Transverse colon (tissue), 4 donors: Measurements from ENCODE around the gene POLR2F. TPM values are rescaled to one million over a fixed set of nuclear protein-coding genes. Genes with fewer than 3 reads are reported as not detected.
A peak's percentile ranks its signal among the peaks of the same experiment; 100 is the strongest.

Experiments
- DNase-seq: peaks from one replicate; pipeline ENCODE4 v3.0.0-alpha.2; 2019
- H3K27ac ChIP-seq, 4 donors: fragments of 200-600 bp; sonication (generic); 2 replicates each; pipeline ENCODE4 v1.5.1; 2016 to 2018; ENCODE audit warnings: inconsistent platforms in 4 of 4
- H3K27me3 ChIP-seq: fragments of 200-600 bp; sonication (generic); 2 replicates; pipeline ENCODE4 v1.5.1; 2017; ENCODE audit warnings: inconsistent platforms
- H3K36me3 ChIP-seq, 4 donors: fragments of 200-600 bp; sonication (generic); 2 replicates each; pipeline ENCODE4 v1.5.1; 2017 to 2019; ENCODE audit warnings: inconsistent platforms in 4 of 4
- H3K4me1 ChIP-seq, 4 donors: fragments of 200-600 bp; sonication (generic); 2 replicates each; pipeline ENCODE4 v1.5.1; 2017 to 2020; ENCODE audit warnings: inconsistent platforms in 4 of 4
- H3K4me3 ChIP-seq, 4 donors: fragments of 200-600 bp; sonication (generic); 1 replicate in 1 of 4; 2 replicates in 3 of 4; pipeline versions ENCODE4 v1.5.1 to v1.6.1; 2017 to 2019; ENCODE audit warnings: inconsistent platforms in 4 of 4
- H3K9me3 ChIP-seq, 2 donors: fragments of 200-600 bp; sonication (generic); 2 replicates each; pipeline ENCODE4 v1.5.1; 2017 to 2019; ENCODE audit warnings: inconsistent platforms in 2 of 2
- CTCF ChIP-seq, 5 experiments: fragments of 200-600 bp in 3 of 5; fragments of 450-650 bp in 2 of 5; sonication (generic) in 3 of 5; IDR thresholded peaks; 1 replicate in 2 of 5; 2 replicates in 3 of 5; pipeline ENCODE4 v1.5.1; 2016 to 2017; ENCODE audit warnings: antibody characterized with exemption in 5 of 5, inconsistent platforms in 3 of 5, mild to moderate bottlenecking in 2 of 5, moderate library complexity in 1 of 5
- EP300 ChIP-seq: sonication (generic); formaldehyde crosslinking; IDR thresholded peaks from one replicate; pipeline ENCODE4 v1.6.1; 2017; ENCODE audit warnings: antibody characterized with exemption, low read depth
- POLR2A ChIP-seq: fragments of 450-650 bp; IDR thresholded peaks from one replicate; pipeline ENCODE4 v1.6.1; 2016; ENCODE audit warnings: antibody characterized with exemption, mild to moderate bottlenecking, moderate library complexity
- POLR2AphosphoS5 ChIP-seq, 3 donors: sonication (generic); formaldehyde crosslinking; IDR thresholded peaks; one replicate each; pipeline ENCODE4 v1.6.1; 2016; ENCODE audit warnings: antibody characterized with exemption in 3 of 3
- WGBS, 2 donors: methylation state at CpG; one replicate each; pipeline ENCODE4 v1.1.5; 2018; ENCODE audit warnings: low coverage in 1 of 2; 5-methylcytosine and 5-hydroxymethylcytosine counted together
- in situ Hi-C, 4 donors: fragments of 200-750 bp; cut with MboI; loops; one replicate each; pipeline versions ENCODE4 v1.15.0 to v1.15.1; 2017; ENCODE audit warnings: low sequenced_read_pairs in 3 of 4, low pct_ligation_motif_present in 1 of 4, low pct_unique_long_range_greater_than_20kb in 1 of 4
- intact Hi-C: fragments of 100-400 bp; cut with DNase I; formaldehyde crosslinking; loops from one replicate; pipeline ENCODE4 v1.15.1; 2023; ENCODE audit warnings: low total_unique reads
- total RNA-seq, 4 donors: library from RNA; depleted of rRNA; stranded (reverse); fragments of >200 nt; gene quantifications; one replicate each; pipeline ENCODE4 v1.1.0, GENCODE V29; 2016

Gene POLR2F
- 10 to 100 TPM in 3 of 4 donors, 1 to 10 TPM in 1; 7.6 to 65.5 (median 32.6) TPM for total RNA-seq

- Histone ChIP-seq H3K27ac (peak within 1 kb of the TSS; percentile 72 to 88 (median 84)), H3K27me3 (peaks cover 10% of the 10 kb centered on the region)
Observed at GRCh38 chr22:37953437-37954179, at the start of gene POLR2F, which contains the start of gene C22orf23. POLR2F (plus strand) TSS chr22:37953699; CDS start chr22:37953788, 89 bp downstream. C22orf23 (minus strand) TSS chr22:37953601; CDS start chr22:37953149, 452 bp downstream.

GRCh38 chr22:37904572-37905533 is 48.6 kb upstream of the POLR2F start:
- H3K4me3 ChIP-seq: no peak overlapping the region
- H3K36me3 ChIP-seq: no peaks in the 10 kb centered on the region
- 52 to 73% methylated on average over 4 to 9 of the region's 10 CpGs for WGBS, 2 donors
- peak; percentile 33 for DNase-seq
- peaks cover 7 to 29% (median 22%) of the 10 kb centered on the region in 4 donors for H3K4me1 ChIP-seq
- H3K9me3 ChIP-seq: no peaks in the 10 kb centered on the region
- peak overlapping the region; percentile 87 to 93 (median 90) for H3K27ac ChIP-seq
- in situ Hi-C loops (no loop called here), intact Hi-C loops (no loop called here)
- TF ChIP-seq POLR2AphosphoS5 (IDR thresholded peaks at IDR 0.05): peak in 1 of 3 donors; percentile 53
- TF ChIP-seq POLR2A: no peak
- no peaks in the 10 kb centered on the region for H3K27me3 ChIP-seq

More at GRCh38 chr22:37953437-37954179, at the start of gene POLR2F, which contains the start of gene C22orf23:
- in situ Hi-C loops (loop anchor here in 1 of 4 donors (25.0 kb wide), 1 partner anchor 141 kb away; the partner anchor contains the start of genes GALR3 and GCAT), intact Hi-C loops (loop anchor here (5.0 kb wide), 1 partner anchor 106 kb away; the partner anchor contains the start of gene EIF3L)
- peak; percentile 98 for DNase-seq
- H3K9me3 ChIP-seq: no peaks in the 10 kb centered on the region
- peak within 1 kb of the TSS; percentile 84 to 95 (median 92) for H3K4me3 ChIP-seq
- peaks cover 18 to 22% (median 20%) of the 10 kb centered on the region in 4 donors for H3K4me1 ChIP-seq
- 0% methylated on average over 34 of the region's 52 CpGs; no CpG with 5 or more reads in 1 of the 2 donors for WGBS, 2 donors
- TF ChIP-seq POLR2AphosphoS5 (IDR thresholded peaks at IDR 0.05) (peak; percentile 69 to 90 (median 83)), EP300 (no peak), CTCF (IDR thresholded peaks at IDR 0.05) (no peak), POLR2A (peak; percentile 74)
- peaks cover 0 to 19% (median 6%) of the 10 kb centered on the region in 4 donors for H3K36me3 ChIP-seq

GRCh38 chr22:37905534-37906363 is 47.8 kb upstream of the POLR2F start, which contains the start of gene MICALL1:
MICALL1 (plus strand) TSS chr22:37906297; CDS start chr22:37906423, 126 bp downstream.
- in situ Hi-C loops: no loop called here
- Histone ChIP-seq H3K4me1 (peaks cover 7 to 37% (median 22%) of the 10 kb centered on the region in 4 donors), H3K9me3 (no peaks in the 10 kb centered on the region), H3K36me3 (no peaks in the 10 kb centered on the region), H3K4me3 (peak within 1 kb of the TSS; percentile 67 to 93 (median 81)), H3K27me3 (no peaks in the 10 kb centered on the region), H3K27ac (peak within 1 kb of the TSS; percentile 87 to 93 (median 90))
- intact Hi-C loops: loop anchor here (2.0 kb wide), 1 partner anchor 27 kb away; no protein-coding TSS in a partner anchor
- no peak for TF ChIP-seq POLR2A
- TF ChIP-seq CTCF (IDR thresholded peaks at IDR 0.05): peak in 1 of 5 experiments; percentile 13
- peak; percentile 85 for DNase-seq
- WGBS, 2 donors: 36% methylated on average over 16 of the region's 90 CpGs; no CpG with 5 or more reads in 1 of the 2 donors
